BJ (cell line): ENCODE measurements around the gene RRBP1. TPM values are rescaled to one million over a fixed set of nuclear protein-coding genes. Genes with fewer than 3 reads are reported as not detected.

ENCODE experiments used
- CTCF ChIA-PET: fragments of 350-600 bp; formaldehyde crosslinking; extraction: SDS; loops from one replicate; lab custom pipeline; 2021; ENCODE audit warnings: antibody characterized with exemption, inconsistent platforms; lab: Yijun Ruan, JAX
- POLR2A ChIA-PET: fragments of 300-600 bp; sonication (Branson Sonifier 250); formaldehyde crosslinking; extraction: SDS; loops from one replicate; lab custom pipeline; 2021; ENCODE audit warnings: antibody characterized with exemption; lab: Charles Lee
- DNase-seq: peaks from one replicate; pipeline ENCODE4 v3.0.0-alpha.2; 2011; ENCODE audit warnings: low read depth
- H3K27me3 ChIP-seq: 2 replicates; pipeline ENCODE4 v1.6.0; 2011; ENCODE audit warnings: low read length; ENCODE audit not compliant: control insufficient read depth, insufficient read depth
- H3K36me3 ChIP-seq: 2 replicates; pipeline ENCODE4 v1.5.1; 2011; ENCODE audit warnings: low read length; ENCODE audit not compliant: control insufficient read depth, insufficient read depth
- H3K4me3 ChIP-seq: 2 replicates; pipeline ENCODE4 v1.5.1; 2011; ENCODE audit warnings: low read depth, mild to moderate bottlenecking, control low read depth, low read length
- CTCF ChIP-seq: IDR thresholded peaks from 2 replicates; pipeline ENCODE4 v1.5.1; 2011; ENCODE audit warnings: low read depth, mild to moderate bottlenecking, control low read depth, inconsistent platforms, low read length, moderate library complexity; ENCODE audit not compliant: insufficient read depth
- polyA plus RNA-seq: library from polyadenylated mRNA; depleted of rRNA; stranded (reverse); fragments of >200 nt; gene quantifications from 2 replicates; pipeline ENCODE4 v1.2.3, GENCODE V29; 2011

The RRBP1 gene
- polyA plus RNA-seq, 1 experiment = 98.7 TPM

DNA sequence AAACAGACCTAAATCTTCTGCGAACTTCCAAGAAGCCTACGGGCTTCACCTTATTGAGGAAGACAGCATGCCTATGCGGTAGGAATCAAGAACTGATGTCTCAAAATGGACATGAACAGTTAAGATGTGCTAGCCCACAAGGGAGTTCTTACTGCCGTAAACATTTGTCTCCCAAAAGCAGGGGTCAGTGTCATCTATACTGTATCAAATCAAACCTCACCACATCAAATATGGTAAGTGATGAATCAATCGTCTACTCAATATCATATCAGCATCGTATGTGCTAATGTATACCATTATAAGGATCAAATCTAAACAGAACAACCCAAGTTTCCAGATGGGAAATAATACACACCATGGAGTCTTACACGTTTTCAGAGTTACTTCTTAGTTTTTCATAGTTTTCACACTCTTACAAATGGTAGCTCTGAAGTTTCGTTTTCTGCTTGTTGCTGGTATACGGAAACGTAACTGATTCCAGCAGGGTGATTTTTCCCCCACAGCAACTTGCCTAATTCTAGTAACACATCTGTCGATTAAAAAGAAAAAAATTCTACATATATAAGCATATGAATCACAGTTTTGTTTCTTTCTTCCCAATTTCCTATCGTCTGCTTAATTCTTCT lies 12.6 kb downstream of the RRBP1 start:
- ChIA-PET POLR2A (no interaction called here), CTCF (no interaction called here)
- H3K27me3 ChIP-seq = no peaks in the 10 kb centered on the region
- H3K36me3 ChIP-seq = peaks cover 8% of the 10 kb centered on the region
- no peak for TF ChIP-seq CTCF
- H3K4me3 ChIP-seq = no peak overlapping the region
- no peak for DNase-seq

DNA sequence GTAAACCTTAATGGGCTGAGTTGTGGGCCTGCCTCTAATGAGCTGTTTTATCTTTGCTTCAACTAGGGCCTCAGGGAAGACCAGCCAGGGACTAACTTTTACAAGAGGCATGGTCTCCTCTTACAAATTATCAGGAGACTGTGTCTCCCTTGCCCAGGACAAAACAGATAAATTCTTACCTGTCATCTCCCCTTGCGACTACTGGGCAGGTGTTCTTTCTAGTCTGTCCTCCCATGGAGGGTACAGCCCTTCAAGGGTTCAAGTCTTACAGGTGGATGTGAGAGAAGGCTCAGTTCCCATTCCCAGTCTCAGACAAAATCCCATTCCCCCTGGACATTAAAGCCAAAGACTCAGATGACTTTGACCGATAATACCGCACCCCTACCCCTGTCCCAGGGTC lies 13.6 kb downstream of the RRBP1 start:
- ChIA-PET CTCF (no interaction called here), POLR2A (no interaction called here)
- peaks cover 7% of the 10 kb centered on the region for H3K36me3 ChIP-seq
- no peaks in the 10 kb centered on the region for H3K27me3 ChIP-seq
- no peak for DNase-seq
- H3K4me3 ChIP-seq = no peak overlapping the region
- TF ChIP-seq CTCF = no peak

DNA sequence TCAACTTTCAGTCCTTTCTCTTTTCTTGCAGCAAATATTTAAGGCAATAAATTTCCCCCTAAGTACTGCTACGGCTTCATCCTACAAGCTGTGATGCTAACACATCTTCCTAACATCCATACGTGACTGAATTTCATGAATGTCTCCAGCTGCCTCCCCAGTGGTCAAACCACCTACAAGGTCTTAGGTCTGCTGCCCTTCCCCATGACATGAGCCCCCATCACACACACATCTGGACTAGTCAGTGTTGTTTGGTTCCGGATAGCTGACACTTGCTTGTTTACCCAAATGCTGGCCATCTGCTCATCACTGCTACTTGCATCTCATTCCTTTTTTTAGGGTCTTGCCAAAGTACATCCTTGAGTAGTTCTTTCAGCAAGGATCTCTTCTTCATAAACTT lies 14.6 kb downstream of the RRBP1 start:
- ChIA-PET POLR2A (no interaction called here), CTCF (interaction anchor here (1.5 to 1.6 kb wide), 2 partner anchors 12 to 14 kb away, joined by 5 read pairs; partner anchors contain the start of gene RRBP1)
- no peak overlapping the region for H3K4me3 ChIP-seq
- no peak for TF ChIP-seq CTCF
- DNase-seq = no peak
- peaks cover 7% of the 10 kb centered on the region for H3K36me3 ChIP-seq
- H3K27me3 ChIP-seq = no peaks in the 10 kb centered on the region

- Histone ChIP-seq H3K27me3 (no peaks in the 10 kb centered on the region), H3K36me3 (peaks cover 6% of the 10 kb centered on the region), H3K4me3 (no peak overlapping the region)
- CTCF ChIA-PET = interaction anchor here (0.5 to 1.6 kb wide), 7 partner anchors 9 to 926 kb away, joined by 3 to 5 read pairs (median 3); partner anchors contain the start of gene RRBP1
- TF ChIP-seq CTCF = no peak
- POLR2A ChIA-PET = interaction anchor here (0.6 to 0.8 kb wide), 2 partner anchors 16 to 184 kb away, joined by 4 to 5 read pairs; partner anchors contain the start of gene RRBP1
- DNase-seq = no peak
Observed at GRCh38 chr20:17666481-17666880, 15.6 kb downstream of the RRBP1 start.

GRCh38 chr20:17665756-17666155 lies 16.3 kb downstream of the RRBP1 start:
- CTCF ChIA-PET = interaction anchor here (1.1 to 1.4 kb wide), 3 partner anchors 9 to 12 kb away, joined by 3 to 4 read pairs (median 3); no protein-coding TSS in a partner anchor
- Histone ChIP-seq H3K4me3 (no peak overlapping the region), H3K27me3 (no peaks in the 10 kb centered on the region), H3K36me3 (peaks cover 3% of the 10 kb centered on the region; the same call in 1 of the 2 replicates)
- no peak for DNase-seq
- POLR2A ChIA-PET = interaction anchor here (0.6 kb wide), 1 partner anchor 184 kb away, joined by 4 read pairs; no protein-coding TSS in a partner anchor
- no peak for TF ChIP-seq CTCF
